K562 (cell line): ENCODE data around the gene FCHO1. TPM values are rescaled to one million over a fixed set of nuclear protein-coding genes. Genes with fewer than 3 reads are reported as not detected.
"Not testable (repeated sequence)": the region's sequence is repeated elsewhere in the genome, so short reads cannot be mapped to it uniquely, and the experiment has no call there.

Experiments
- ATAC-seq: fragments of 200-7000 bp; cut with Tn5 transposase; 3 replicates; pipeline ENCODE4 v1.9.1; 2020; ENCODE audit warnings: moderate library complexity
- BruUV-seq: library from RNA; stranded (reverse); fragments of 400-500 nt; replicated peaks from 2 replicates; lab custom pipeline; 2021; lab: Mats Ljungman, UMichigan
- CTCF ChIA-PET: fragments of 300-600 bp; formaldehyde crosslinking; extraction: SDS; loops from one replicate; lab custom pipeline; 2021; ENCODE audit warnings: low intra/inter-chr PET ratio; lab: Yijun Ruan, JAX
- POLR2A ChIA-PET: fragments of 300-600, 350-650 bp; sonication (Branson Sonifier 250); formaldehyde crosslinking; extraction: SDS; loops from one replicate; lab custom pipeline; 2021; ENCODE audit warnings: antibody characterized with exemption, inconsistent platforms; lab: Yijun Ruan, JAX
- DNase-seq, 4 experiments: peaks; one replicate each; pipeline versions ENCODE4 v3.0.0 to v3.0.0-alpha.2; 2011 to 2018; ENCODE audit warnings: low spot score in 3 of 4, mixed read lengths in 3 of 4; ENCODE audit errors: extremely low read depth in 1 of 4
- FAIRE-seq: peaks from 2 replicates; lab custom pipeline; 2011; peaks lifted over from hg19 to GRCh38; lab: Jason Lieb, UNC
- H2AFZ ChIP-seq: 2 replicates; pipeline ENCODE4 v1.6.0; 2011; ENCODE audit warnings: low read depth, low read length, control low read depth, inconsistent platforms
- H3K27ac ChIP-seq: fragments of 200-600 bp; 3 replicates; pipeline ENCODE4 v1.8.0; 2011; ENCODE audit warnings: low read depth, mild to moderate bottlenecking, control low read depth, inconsistent platforms, low read length, moderate library complexity, mixed read lengths; ENCODE audit errors: extremely low read depth
- H3K27me3 ChIP-seq, 2 experiments: fragments of 300-600 bp in 1 of 2; 2 replicates in 1 of 2; 3 replicates in 1 of 2; pipeline versions ENCODE4 v1.6.0 to v1.8.0; 2011; ENCODE audit warnings: inconsistent platforms in 2 of 2, low read length in 2 of 2, mild to moderate bottlenecking in 1 of 2, mixed read lengths in 1 of 2, moderate library complexity in 1 of 2; ENCODE audit not compliant: control insufficient read depth in 2 of 2, insufficient read depth in 2 of 2
- H3K36me3 ChIP-seq: fragments of 300-600 bp; 3 replicates; pipeline ENCODE4 v1.8.0; 2011; ENCODE audit warnings: mild to moderate bottlenecking, low read length, inconsistent platforms; ENCODE audit not compliant: control insufficient read depth, insufficient read depth
- H3K4me1 ChIP-seq, 2 experiments: fragments of 200-600 bp in 1 of 2; replicated peaks in 1 of 2; 2 replicates in 1 of 2; 3 replicates in 1 of 2; pipeline versions ENCODE4 v1.5.1 to v1.8.0; 2011; ENCODE audit warnings: inconsistent platforms in 2 of 2, low read length in 2 of 2, mild to moderate bottlenecking in 1 of 2, mixed read lengths in 1 of 2, moderate library complexity in 1 of 2; ENCODE audit not compliant: control insufficient read depth in 2 of 2, insufficient read depth in 2 of 2
- H3K4me2 ChIP-seq: 2 replicates; pipeline ENCODE4 v1.6.1; 2011; ENCODE audit warnings: low read length, control low read depth, inconsistent platforms, mixed read lengths; ENCODE audit not compliant: insufficient read depth
- H3K4me3 ChIP-seq: fragments of 200-600 bp; sonication (generic), shearing (Covaris generic); 2 replicates; pipeline ENCODE4 v1.5.1; 2016; ENCODE audit warnings: control low read depth, inconsistent platforms
- H3K79me2 ChIP-seq: fragments of 200-600 bp; 3 replicates; pipeline ENCODE4 v1.8.0; 2011; ENCODE audit warnings: low read length, inconsistent platforms; ENCODE audit not compliant: control insufficient read depth, insufficient read depth
- H3K9ac ChIP-seq, 2 experiments: 2 replicates each; pipeline versions ENCODE4 v1.6.0 to v1.6.1; 2011; ENCODE audit warnings: low read depth in 2 of 2, low read length in 2 of 2, control low read depth in 1 of 2, inconsistent platforms in 1 of 2, mild to moderate bottlenecking in 1 of 2, mixed read lengths in 1 of 2; ENCODE audit not compliant: insufficient read depth in 1 of 2
- H3K9me1 ChIP-seq: one replicate; pipeline ENCODE4 v1.6.0; 2011; ENCODE audit warnings: inconsistent platforms, mild to moderate bottlenecking, low read length, moderate library complexity; ENCODE audit not compliant: control insufficient read depth, insufficient read depth
- H3K9me3 ChIP-seq: replicated peaks from 2 replicates; pipeline ENCODE4 v1.5.1; 2011; ENCODE audit warnings: low read depth, low read length, inconsistent platforms; ENCODE audit not compliant: control insufficient read depth, insufficient read depth
- H4K20me1 ChIP-seq: replicated peaks from 2 replicates; pipeline ENCODE4 v1.6.1; 2011; ENCODE audit warnings: low read length, inconsistent platforms, mixed read lengths; ENCODE audit not compliant: control insufficient read depth, insufficient read depth
- BCOR ChIP-seq: fragments of 450-650 bp; IDR thresholded peaks from 2 replicates; pipeline ENCODE4 v1.6.1; 2016
- KDM1A ChIP-seq, 2 experiments: fragments of 450-650 bp; IDR thresholded peaks; 2 replicates each; pipeline ENCODE4 v1.6.1; 2016; ENCODE audit warnings: mild to moderate bottlenecking in 2 of 2
- RBM25 ChIP-seq: fragments of 200-400 bp; formaldehyde crosslinking; IDR thresholded peaks from 2 replicates; pipeline ENCODE4 v1.6.1; 2018; ENCODE audit warnings: low read length, low read depth, moderate library complexity; ENCODE audit not compliant: severe bottlenecking
- SMARCA5 ChIP-seq: fragments of 450-650 bp; IDR thresholded peaks from 2 replicates; pipeline ENCODE4 v1.6.1; 2016
- ZFP36 ChIP-seq: fragments of 150-350 bp; IDR thresholded peaks from 2 replicates; pipeline ENCODE4 v1.6.1; 2018; ENCODE audit warnings: low read length, low read depth; ENCODE audit not compliant: partially characterized antibody
- WGBS: fragments of 100-300 bp; shearing (Covaris generic); methylation state at CpG from one replicate; pipeline ENCODE4 v1.1.6; 2016; ENCODE audit warnings: low coverage, mixed read lengths; ENCODE audit not compliant: insufficient coverage; ENCODE audit errors: missing lambda C conversion rate; 5-methylcytosine and 5-hydroxymethylcytosine counted together
- in situ Hi-C: fragments of 300-500 bp; cut with MboI; formaldehyde crosslinking; loops from 4 replicates; pipeline ENCODE4 v1.15.0; 2018; ENCODE audit warnings: inconsistent platforms, mixed read lengths
- intact Hi-C: fragments of 100-400 bp; cut with micrococcal nuclease; formaldehyde crosslinking; loops from 2 replicates; pipeline ENCODE4 v1.14.2; 2022
- polyA plus RNA-seq, 8 experiments: library from polyadenylated mRNA; depleted of rRNA in 4 of 8; stranded (reverse) in 5 of 8; unstranded in 3 of 8; fragments of >200 nt; fragmentation: Nextera tagmentation in 2 of 8; fragmentation: Illumina TruSeq in 1 of 8; extraction: Ambion mirVana in 2 of 8; extraction: Trizol in 1 of 8; gene quantifications; 2 replicates each; pipeline versions ENCODE4 v1.2.1 to v1.2.3, GENCODE V29; 2011 to 2014; ENCODE audit warnings: inconsistent platforms in 1 of 8, missing spikeins in 1 of 8
- total RNA-seq, 7 experiments: library from RNA; depleted of rRNA in 6 of 7; stranded (reverse); fragments of >200 nt in 6 of 7; fragmentation: Illumina TruSeq in 2 of 7; extraction: Trizol in 2 of 7; gene quantifications; 2 replicates each; pipeline versions ENCODE4 v1.2.1 to v1.2.3, GENCODE V29; 2011 to 2021; ENCODE audit warnings: low replicate concordance in 1 of 7

FCHO1 gene
- total and polyA plus RNA-seq, 9 of the 15 experiments (the other 6 are each of a cell fraction or from before 2014, with no cell fraction given) = 0.21 to 58.9 (median 18.3) TPM

DNA sequence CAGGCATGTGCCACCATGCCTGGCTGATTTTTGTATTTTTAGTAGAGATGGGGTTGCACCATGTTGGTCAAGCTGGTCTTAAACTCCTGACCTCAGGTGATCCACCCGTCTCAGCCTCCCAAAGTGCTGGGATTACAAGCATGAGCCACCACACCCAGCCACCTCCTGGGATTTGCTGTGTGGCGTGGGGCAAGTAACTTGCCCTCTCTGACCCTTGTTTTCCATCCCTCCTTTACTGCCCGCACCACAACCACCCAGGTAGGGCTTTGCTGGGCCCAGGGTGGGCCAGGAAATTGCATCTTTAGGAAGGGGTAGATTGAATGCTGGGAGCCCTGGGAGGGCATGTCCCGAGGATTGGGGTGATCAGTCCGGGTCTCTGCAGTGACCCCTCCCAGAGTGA, 32.4 kb downstream of the FCHO1 start:
- H4K20me1 ChIP-seq, ATAC-seq, FAIRE-seq, intact Hi-C loops, H3K4me2 ChIP-seq, H3K9me3 ChIP-seq, H3K27ac ChIP-seq, in situ Hi-C loops, H3K27me3 ChIP-seq, H3K4me3 ChIP-seq, H3K79me2 ChIP-seq, H2AFZ ChIP-seq, DNase-seq, BruUV-seq, POLR2A ChIA-PET, H3K9me1 ChIP-seq: not testable (repeated sequence)
- H3K4me1 ChIP-seq = peaks cover 5 to 28% of the 10 kb centered on the region in 2 experiments; a peak in 4 of 5 replicates
- WGBS = 93% methylated on average over 5 of the region's 5 CpGs
- TF ChIP-seq ZFP36 (peak; percentile 67), SMARCA5 (0 out of 2 replicates have a peak, but pooled peaks have one; percentile 38), BCOR (peak; percentile 74), RBM25 (peak; percentile 33), KDM1A (IDR thresholded peaks at IDR 0.05) (peak in 1 of 2 experiments; percentile 35; a peak in 1 of 4 replicates)
- H3K36me3 ChIP-seq = peaks cover 44% of the 10 kb centered on the region; the same call in 2 of the 3 replicates
- peak overlapping the region in 1 of 2 experiments; percentile 13; a peak in 1 of 4 replicates for H3K9ac ChIP-seq
- CTCF ChIA-PET = interaction anchor here (1.4 kb wide), 1 partner anchor 80 kb away, joined by 5 read pairs; no protein-coding TSS in a partner anchor
